GM23248 (cell line): ENCODE data around the gene GABBR1. TPM values are rescaled to one million over a fixed set of nuclear protein-coding genes. Genes with fewer than 3 reads are reported as not detected.

Experiments
- DNase-seq: peaks from one replicate; pipeline ENCODE4 v3.0.0-alpha.2; 2015
- H2AFZ ChIP-seq: fragments of 200-600 bp; sonication (generic); 2 replicates; pipeline ENCODE4 v1.6.1; 2016; ENCODE audit warnings: antibody characterized with exemption
- H3F3A ChIP-seq: fragments of 200-600 bp; sonication (generic); 2 replicates; pipeline ENCODE4 v1.6.1; 2016; ENCODE audit warnings: mild to moderate bottlenecking, antibody characterized with exemption, mixed run types; ENCODE audit not compliant: insufficient read depth
- H3K27ac ChIP-seq: fragments of 200-600 bp; sonication (generic); 2 replicates; pipeline ENCODE4 v1.5.1; 2016; ENCODE audit warnings: mild to moderate bottlenecking
- H3K27me3 ChIP-seq: fragments of 200-600 bp; sonication (generic); replicated peaks from 2 replicates; pipeline ENCODE4 v1.6.1; 2016; ENCODE audit warnings: mild to moderate bottlenecking; ENCODE audit not compliant: insufficient read depth
- H3K36me3 ChIP-seq: fragments of 200-600 bp; sonication (generic); 2 replicates; pipeline ENCODE4 v1.6.1; 2016; ENCODE audit warnings: low read depth, mild to moderate bottlenecking
- H3K4me1 ChIP-seq: fragments of 200-600 bp; sonication (generic); 2 replicates; pipeline ENCODE4 v1.6.1; 2016; ENCODE audit warnings: mild to moderate bottlenecking; ENCODE audit not compliant: insufficient read depth
- H3K4me2 ChIP-seq: fragments of 200-600 bp; sonication (generic); one replicate; pipeline ENCODE4 v1.6.1; 2016; ENCODE audit warnings: mild to moderate bottlenecking; ENCODE audit not compliant: unreplicated experiment
- H3K4me3 ChIP-seq: fragments of 200-600 bp; sonication (generic); 2 replicates; pipeline ENCODE4 v1.5.1; 2016; ENCODE audit warnings: mild to moderate bottlenecking
- H3K79me2 ChIP-seq: fragments of 200-600 bp; sonication (generic); 2 replicates; pipeline ENCODE4 v1.6.1; 2016; ENCODE audit warnings: mild to moderate bottlenecking; ENCODE audit not compliant: insufficient read depth
- H3K9ac ChIP-seq: fragments of 200-600 bp; sonication (generic); 2 replicates; pipeline ENCODE4 v1.6.1; 2016; ENCODE audit warnings: mild to moderate bottlenecking
- H3K9me2 ChIP-seq: fragments of 200-600 bp; sonication (generic); 2 replicates; pipeline ENCODE4 v1.6.1; 2016; ENCODE audit warnings: mixed run types, mild to moderate bottlenecking, moderate library complexity; ENCODE audit not compliant: insufficient read depth
- H3K9me3 ChIP-seq: fragments of 200-600 bp; sonication (generic); one replicate; pipeline ENCODE4 v1.6.1; 2017; ENCODE audit warnings: low read depth
- H4K20me1 ChIP-seq: fragments of 200-600 bp; sonication (generic); 2 replicates; pipeline ENCODE4 v1.6.0; 2016; ENCODE audit not compliant: insufficient read depth
- EZH2 ChIP-seq: fragments of 200-600 bp; sonication (generic); IDR thresholded peaks from 2 replicates; pipeline ENCODE4 v1.6.1; 2018; ENCODE audit warnings: antibody characterized with exemption, mild to moderate bottlenecking; ENCODE audit not compliant: insufficient read depth, poor library complexity, severe bottlenecking
- EZH2phosphoT487 ChIP-seq: fragments of 200-600 bp; sonication (generic); IDR thresholded peaks from 2 replicates; pipeline ENCODE4 v1.6.1; 2018; ENCODE audit warnings: antibody characterized with exemption, moderate library complexity, mild to moderate bottlenecking, low read depth; ENCODE audit not compliant: insufficient read depth
- WGBS, 2 experiments: methylation state at CpG; one replicate each; pipeline ENCODE4 v1.1.6; 2015 to 2017; ENCODE audit warnings: low lambda C conversion rate in 2 of 2, low coverage in 1 of 2; ENCODE audit errors: missing lambda C conversion rate in 2 of 2; 5-methylcytosine and 5-hydroxymethylcytosine counted together
- in situ Hi-C: fragments of 300-500 bp; cut with MboI; formaldehyde crosslinking; loops from 2 replicates; pipeline ENCODE4 v1.15.0; 2020
- polyA plus RNA-seq: library from polyadenylated mRNA; unstranded; fragments of >200 nt; fragmentation: Nextera tagmentation; extraction: Ambion mirVana; gene quantifications from 2 replicates; pipeline ENCODE4 v1.2.1, GENCODE V29; 2016
- total RNA-seq: library from RNA; depleted of rRNA; stranded (reverse); fragments of >200 nt; shearing (Covaris generic); gene quantifications from 2 replicates; pipeline ENCODE4 v1.2.3, GENCODE V29; 2014

GABBR1 gene
- total and polyA plus RNA-seq, 2 experiments from 2014 or later = 5.3 to 6.1 TPM

- TF ChIP-seq EZH2 (no peak), EZH2phosphoT487 (no peak)
- Histone ChIP-seq H3K27me3 (peaks cover 4% of the 10 kb centered on the region; the same call in 1 of the 2 replicates), H3K9me2 (no peaks in the 10 kb centered on the region; the same call in 1 of the 2 replicates)
Observed at GRCh38 chr6:29564875-29565274, 68.1 kb downstream of the GABBR1 start.

GRCh38 chr6:29563435-29563965 lies 69.5 kb downstream of the GABBR1 start:
- 58 to 61% methylated on average over 3 of the region's 3 CpGs for WGBS, 2 experiments
- in situ Hi-C loops = no loop called here
- no peak overlapping the region for H3K4me3 ChIP-seq

More at GRCh38 chr6:29564875-29565274, 68.1 kb downstream of the GABBR1 start:
- H2AFZ ChIP-seq = no peak overlapping the region
- H3K4me2 ChIP-seq = no peak overlapping the region
- H3K27ac ChIP-seq = no peak overlapping the region
- no peaks in the 10 kb centered on the region for H3K4me1 ChIP-seq
- no peaks in the 10 kb centered on the region for H4K20me1 ChIP-seq
- no peaks in the 10 kb centered on the region for H3K9me3 ChIP-seq
- H3F3A ChIP-seq = no peaks in the 10 kb centered on the region
- in situ Hi-C loops = no loop called here
- H3K79me2 ChIP-seq = no peaks in the 10 kb centered on the region
- no peaks in the 10 kb centered on the region for H3K36me3 ChIP-seq
- H3K4me3 ChIP-seq = no peak overlapping the region
- no peak for DNase-seq
- H3K9ac ChIP-seq = no peak overlapping the region

GRCh38 chr6:29561606-29562181 lies 71.3 kb downstream of the GABBR1 start:
- H3K9ac ChIP-seq = no peak overlapping the region
- in situ Hi-C loops = no loop called here
- H3K9me3 ChIP-seq = no peaks in the 10 kb centered on the region
- no peaks in the 10 kb centered on the region for H3K4me1 ChIP-seq
- H4K20me1 ChIP-seq = no peaks in the 10 kb centered on the region
- no peak overlapping the region for H2AFZ ChIP-seq
- no peaks in the 10 kb centered on the region for H3F3A ChIP-seq
- no peak overlapping the region for H3K4me2 ChIP-seq
- no peaks in the 10 kb centered on the region for H3K36me3 ChIP-seq
- WGBS, 2 experiments = 33 to 55% methylated on average over 1 of the region's 1 CpG
- TF ChIP-seq EZH2phosphoT487 (no peak), EZH2 (no peak)
- H3K27ac ChIP-seq = no peak overlapping the region
- no peaks in the 10 kb centered on the region for H3K79me2 ChIP-seq
- H3K27me3 ChIP-seq = peaks cover 9% of the 10 kb centered on the region; the same call in 1 of the 2 replicates
- no peak for DNase-seq
- H3K9me2 ChIP-seq = no peaks in the 10 kb centered on the region; the same call in 1 of the 2 replicates
- no peak overlapping the region for H3K4me3 ChIP-seq

More at GRCh38 chr6:29563435-29563965, 69.5 kb downstream of the GABBR1 start:
- H2AFZ ChIP-seq = no peak overlapping the region
- H3F3A ChIP-seq = no peaks in the 10 kb centered on the region
- H3K36me3 ChIP-seq = no peaks in the 10 kb centered on the region
- peaks cover 9% of the 10 kb centered on the region; the same call in 1 of the 2 replicates for H3K27me3 ChIP-seq
- H3K9me3 ChIP-seq = no peaks in the 10 kb centered on the region
- no peaks in the 10 kb centered on the region for H4K20me1 ChIP-seq
- no peak for DNase-seq
- H3K4me1 ChIP-seq = no peaks in the 10 kb centered on the region
- no peak overlapping the region for H3K9ac ChIP-seq
- no peak overlapping the region for H3K27ac ChIP-seq
- TF ChIP-seq EZH2 (no peak), EZH2phosphoT487 (no peak)
- H3K4me2 ChIP-seq = no peak overlapping the region
- no peaks in the 10 kb centered on the region for H3K79me2 ChIP-seq
- H3K9me2 ChIP-seq = no peaks in the 10 kb centered on the region; the same call in 1 of the 2 replicates

- Histone ChIP-seq H3K4me3 (no peak overlapping the region), H3K9me3 (no peaks in the 10 kb centered on the region), H2AFZ (no peak overlapping the region), H3K36me3 (no peaks in the 10 kb centered on the region), H3K9me2 (no peaks in the 10 kb centered on the region; the same call in 1 of the 2 replicates), H3K79me2 (no peaks in the 10 kb centered on the region), H3K4me2 (no peak overlapping the region), H3K9ac (no peak overlapping the region), H3K27me3 (peaks cover 9% of the 10 kb centered on the region; the same call in 1 of the 2 replicates), H3K27ac (no peak overlapping the region), H4K20me1 (no peaks in the 10 kb centered on the region), H3K4me1 (no peaks in the 10 kb centered on the region), H3F3A (no peaks in the 10 kb centered on the region)
- DNase-seq = no peak
- in situ Hi-C loops = no loop called here
- TF ChIP-seq EZH2phosphoT487 = no peak
- TF ChIP-seq EZH2 = no peak
Observed at GRCh38 chr6:29561091-29561490, 71.9 kb downstream of the GABBR1 start.
